Stimulated activated CD4-positive, alpha-beta T cell treated with anti-CD3 and anti-CD28 coated beads, Interleukin-12 subunit alpha, Interleukin-12 subunit beta, amount 100 ng/mL, for 24 hours (primary cell): Measurements from ENCODE around the gene UNC13C.

Experiments used
- DNase-seq, 2 experiments: peaks; one replicate each; pipeline ENCODE4 v3.0.0-alpha.2; 2020; ENCODE audit warnings: low read depth in 2 of 2

Gene UNC13C

GRCh38 chr15:54017959-54018358 is 39.7 kb downstream of the UNC13C start:
- DNase-seq: no peak

- DNase-seq: no peak
These were observed 48.0 kb downstream of the UNC13C start for GRCh38 chr15:54026258-54026657.

GRCh38 chr15:54026891-54027290 is 48.6 kb downstream of the UNC13C start:
- no peak for DNase-seq

GRCh38 chr15:54029081-54029480 is 50.8 kb downstream of the UNC13C start:
- no peak for DNase-seq

GRCh38 chr15:54032066-54032465 is 53.8 kb downstream of the UNC13C start:
- no peak for DNase-seq

- DNase-seq: no peak
These were observed 55.2 kb downstream of the UNC13C start for GRCh38 chr15:54033356-54033860.

GRCh38 chr15:54033869-54034458 is 55.7 kb downstream of the UNC13C start:
- DNase-seq: no peak

GRCh38 chr15:54035616-54036015 is 57.4 kb downstream of the UNC13C start:
- no peak for DNase-seq

- no peak for DNase-seq
These were observed 67.2 kb downstream of the UNC13C start for GRCh38 chr15:54045397-54045796.

- no peak for DNase-seq
These were observed 67.9 kb downstream of the UNC13C start for GRCh38 chr15:54046093-54046492.

- no peak for DNase-seq
These were observed 86.1 kb downstream of the UNC13C start for GRCh38 chr15:54064365-54064764.

- DNase-seq: no peak
These were observed 88.2 kb downstream of the UNC13C start for GRCh38 chr15:54066403-54066802.

- no peak for DNase-seq
These were observed 104.7 kb downstream of the UNC13C start for GRCh38 chr15:54082836-54083492.

- DNase-seq: no peak
These were observed 105.3 kb downstream of the UNC13C start for GRCh38 chr15:54083501-54083900.

- DNase-seq: no peak
These were observed 105.8 kb downstream of the UNC13C start for GRCh38 chr15:54083991-54084390.

GRCh38 chr15:54088837-54089236 is 110.6 kb downstream of the UNC13C start:
- no peak for DNase-seq

- no peak for DNase-seq
These were observed 111.5 kb downstream of the UNC13C start for GRCh38 chr15:54089776-54090175.

- no peak for DNase-seq
These were observed 113.4 kb downstream of the UNC13C start for GRCh38 chr15:54091651-54092050.

GRCh38 chr15:54094661-54095060 is 116.4 kb downstream of the UNC13C start:
- DNase-seq: no peak

- no peak for DNase-seq
These were observed 118.8 kb downstream of the UNC13C start for GRCh38 chr15:54097019-54097418.

- no peak for DNase-seq
These were observed 120.8 kb downstream of the UNC13C start for GRCh38 chr15:54099010-54099409.

- no peak for DNase-seq
These were observed 123.5 kb downstream of the UNC13C start for GRCh38 chr15:54101664-54102270.

GRCh38 chr15:54102704-54103103 is 124.5 kb downstream of the UNC13C start:
- no peak for DNase-seq
